Panc1 (cell line): ENCODE measurements around the gene CPOX.

Experiments used
- CTCF ChIP-seq: fragments of 450-650 bp; IDR thresholded peaks from 2 replicates; pipeline ENCODE4 v1.5.1; 2017; ENCODE audit warnings: mild to moderate bottlenecking
- POLR2AphosphoS5 ChIP-seq: IDR thresholded peaks from 2 replicates; pipeline ENCODE4 v1.6.1; 2012; ENCODE audit warnings: mild to moderate bottlenecking, low read depth, low read length, moderate library complexity
- REST ChIP-seq, 2 experiments: IDR thresholded peaks; 2 replicates each; pipeline ENCODE4 v1.6.1; 2011 to 2012; ENCODE audit warnings: low read depth in 2 of 2, control low read depth in 1 of 2, low read length in 1 of 2, mild to moderate bottlenecking in 1 of 2, moderate library complexity in 1 of 2; ENCODE audit not compliant: insufficient read depth in 1 of 2
- SIN3A ChIP-seq: IDR thresholded peaks from 2 replicates; pipeline ENCODE4 v1.6.1; 2012; ENCODE audit warnings: low read depth, mild to moderate bottlenecking, low read length, moderate library complexity, borderline replicate concordance; ENCODE audit not compliant: insufficient read depth
- TCF7L2 ChIP-seq: IDR thresholded peaks from 2 replicates; pipeline ENCODE4 v1.6.1; 2011; ENCODE audit warnings: mild to moderate bottlenecking, low read depth, low read length, inconsistent platforms

- TF ChIP-seq REST (IDR thresholded peaks at IDR 0.05; ENCODE audit: insufficient read depth in 1 of 2, low read depth in 2 of 2, low read length in 1 of 2), result no peak
- no peak for TF ChIP-seq CTCF
- no peak for TF ChIP-seq SIN3A
- TF ChIP-seq POLR2AphosphoS5, result no peak
- no peak for TF ChIP-seq TCF7L2
These were observed 3.9 kb downstream of the CPOX start for GRCh38 chr3:98589331-98590036.
